Esophagus muscularis mucosa (tissue), 4 donors: ENCODE measurements around the gene FNIP2. TPM values are rescaled to one million over a fixed set of nuclear protein-coding genes. Genes with fewer than 3 reads are reported as not detected.

Experiments used
- DNase-seq: peaks from one replicate; pipeline ENCODE4 v3.0.0-alpha.2; 2017; ENCODE audit errors: extremely low spot score
- H3K27ac ChIP-seq, 4 donors: fragments of 200-600 bp; sonication (generic); replicated peaks in 1 of 4; 1 replicate in 3 of 4; 2 replicates in 1 of 4; pipeline ENCODE4 v1.5.1; 2016 to 2019; ENCODE audit warnings: mild to moderate bottlenecking in 1 of 4
- H3K27me3 ChIP-seq, 4 donors: fragments of 200-600 bp; sonication (generic); one replicate each; pipeline versions ENCODE4 v1.5.1 to v1.6.0; 2016 to 2019
- H3K36me3 ChIP-seq, 4 donors: fragments of 200-600 bp; sonication (generic); one replicate each; pipeline ENCODE4 v1.5.1; 2016 to 2019
- H3K4me1 ChIP-seq, 4 donors: fragments of 200-600 bp; sonication (generic); one replicate each; pipeline ENCODE4 v1.5.1; 2016 to 2019
- H3K4me3 ChIP-seq, 4 donors: fragments of 200-600 bp; sonication (generic); 1 replicate in 2 of 4; 2 replicates in 2 of 4; pipeline ENCODE4 v1.5.1; 2016 to 2019; ENCODE audit warnings: mild to moderate bottlenecking in 4 of 4, moderate library complexity in 1 of 4
- H3K9me3 ChIP-seq, 4 donors: fragments of 200-600 bp; sonication (generic); 1 replicate in 3 of 4; 2 replicates in 1 of 4; pipeline ENCODE4 v1.5.1; 2016 to 2019
- CTCF ChIP-seq, 3 experiments: fragments of 200-600 bp in 2 of 3; fragments of 450-650 bp in 1 of 3; sonication (generic) in 2 of 3; IDR thresholded peaks; one replicate each; pipeline ENCODE4 v1.5.1; 2017 to 2019; ENCODE audit warnings: antibody characterized with exemption in 3 of 3, mild to moderate bottlenecking in 2 of 3, moderate library complexity in 1 of 3
- EP300 ChIP-seq: sonication (generic); formaldehyde crosslinking; IDR thresholded peaks from one replicate; pipeline ENCODE4 v1.6.1; 2017; ENCODE audit warnings: antibody characterized with exemption
- POLR2A ChIP-seq: fragments of 450-650 bp; IDR thresholded peaks from one replicate; pipeline ENCODE4 v1.6.1; 2017; ENCODE audit warnings: antibody characterized with exemption, moderate library complexity, mild to moderate bottlenecking, low read depth
- POLR2AphosphoS5 ChIP-seq, 2 donors: sonication (generic); formaldehyde crosslinking; IDR thresholded peaks; one replicate each; pipeline ENCODE4 v1.6.1; 2017; ENCODE audit warnings: antibody characterized with exemption in 2 of 2
- WGBS: methylation state at CpG from one replicate; pipeline ENCODE4 v1.1.5; 2018; 5-methylcytosine and 5-hydroxymethylcytosine counted together
- intact Hi-C: fragments of 100-400 bp; cut with DNase I; formaldehyde crosslinking; loops from one replicate; pipeline ENCODE4 v1.15.1; 2023
- total RNA-seq, 4 donors: library from RNA; depleted of rRNA; stranded (reverse); fragments of >200 nt; gene quantifications; one replicate each; pipeline versions ENCODE4 v1.1.0 to v1.2.1, GENCODE V29; 2016

FNIP2 gene
- total RNA-seq, 4 donors from 2014 or later: 80.0 to 97.7 (median 87.4) TPM

- H3K27me3 ChIP-seq: no peaks in the 10 kb centered on the region
- H3K4me3 ChIP-seq: no peak overlapping the region
- peaks cover 47 to 79% (median 72%) of the 10 kb centered on the region in 4 donors for H3K4me1 ChIP-seq
- intact Hi-C loops: no loop called here
- WGBS: 88% methylated on average over 2 of the region's 2 CpGs
- H3K9me3 ChIP-seq: no peaks in the 10 kb centered on the region
- H3K36me3 ChIP-seq: no peaks in the 10 kb centered on the region
- TF ChIP-seq EP300: no peak
- no peak for TF ChIP-seq CTCF (IDR thresholded peaks at IDR 0.05)
- no peak for TF ChIP-seq POLR2A
- no peak for TF ChIP-seq POLR2AphosphoS5 (IDR thresholded peaks at IDR 0.05)
- H3K27ac ChIP-seq: no peak overlapping the region
- DNase-seq: no peak
These were observed 49.8 kb downstream of the FNIP2 start for GRCh38 chr4:158818560-158819140.

DNA sequence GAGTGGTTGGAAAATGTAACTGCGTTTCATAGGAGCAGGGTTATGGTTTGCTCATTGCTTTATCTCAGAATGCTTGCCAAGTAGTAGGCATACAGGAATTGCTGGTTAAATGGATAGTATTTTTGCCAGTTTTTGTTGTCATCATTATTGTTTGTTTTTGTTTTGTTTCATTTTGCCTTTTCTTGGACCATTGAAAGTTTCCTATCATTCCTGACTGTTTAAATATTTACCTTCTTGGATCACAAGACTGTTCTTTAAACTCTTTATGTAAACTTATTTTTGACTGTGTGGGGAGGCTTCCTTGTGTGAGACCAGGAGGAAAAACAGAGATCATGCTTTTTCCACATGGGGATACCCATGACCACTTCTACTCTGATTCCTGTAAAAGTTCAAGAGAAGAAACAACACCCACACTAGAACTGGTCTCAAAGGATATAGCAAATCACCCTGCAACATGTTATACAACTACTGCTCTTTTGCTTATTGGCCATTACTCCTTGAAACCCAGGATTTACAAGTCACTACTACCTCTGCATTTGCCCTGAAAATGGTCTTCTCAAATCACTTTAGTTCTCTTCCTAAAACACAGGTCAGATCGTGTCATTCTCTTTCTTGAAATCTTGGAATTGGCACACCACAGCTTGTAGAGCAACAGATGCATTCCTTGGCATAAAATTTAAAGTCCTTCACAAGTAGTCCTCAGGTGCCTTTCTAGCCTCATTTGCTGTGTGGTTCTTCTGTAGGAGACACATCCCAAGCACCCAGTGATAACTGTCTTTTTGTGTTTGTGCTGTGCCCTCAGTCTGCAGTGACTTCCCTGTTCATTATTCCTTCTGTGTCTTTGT, 51.3 kb downstream of the FNIP2 start:
- H3K4me1 ChIP-seq: peaks cover 54 to 79% (median 73%) of the 10 kb centered on the region in 4 donors
- DNase-seq: no peak
- 32% methylated on average over 2 of the region's 2 CpGs for WGBS
- no peak overlapping the region for H3K4me3 ChIP-seq
- intact Hi-C loops: loop anchor here (5.0 kb wide), 1 partner anchor 53 kb away; the partner anchor contains the start of gene FNIP2
- no peaks in the 10 kb centered on the region for H3K36me3 ChIP-seq
- H3K27ac ChIP-seq: peak overlapping the region in 2 of 4 donors; percentile 7 to 17
- no peaks in the 10 kb centered on the region for H3K9me3 ChIP-seq
- no peaks in the 10 kb centered on the region for H3K27me3 ChIP-seq
- no peak for TF ChIP-seq CTCF (IDR thresholded peaks at IDR 0.05)
- TF ChIP-seq EP300: no peak
- no peak for TF ChIP-seq POLR2A
- no peak for TF ChIP-seq POLR2AphosphoS5 (IDR thresholded peaks at IDR 0.05)

- Histone ChIP-seq H3K27ac (peak overlapping the region in 2 of 4 donors; percentile 5 to 17), H3K27me3 (no peaks in the 10 kb centered on the region), H3K4me3 (no peak overlapping the region), H3K4me1 (peaks cover 66 to 89% (median 83%) of the 10 kb centered on the region in 4 donors), H3K36me3 (no peaks in the 10 kb centered on the region), H3K9me3 (no peaks in the 10 kb centered on the region)
- 87% methylated on average over 4 of the region's 4 CpGs for WGBS
- TF ChIP-seq POLR2AphosphoS5 (IDR thresholded peaks at IDR 0.05): no peak
- no peak for TF ChIP-seq POLR2A
- TF ChIP-seq EP300: no peak
- TF ChIP-seq CTCF (IDR thresholded peaks at IDR 0.05): no peak
- no peak for DNase-seq
- intact Hi-C loops: loop anchor here (5.0 kb wide), 1 partner anchor 54 kb away; the partner anchor contains the start of gene FNIP2
These were observed 52.6 kb downstream of the FNIP2 start for GRCh38 chr4:158821228-158821971.

DNA sequence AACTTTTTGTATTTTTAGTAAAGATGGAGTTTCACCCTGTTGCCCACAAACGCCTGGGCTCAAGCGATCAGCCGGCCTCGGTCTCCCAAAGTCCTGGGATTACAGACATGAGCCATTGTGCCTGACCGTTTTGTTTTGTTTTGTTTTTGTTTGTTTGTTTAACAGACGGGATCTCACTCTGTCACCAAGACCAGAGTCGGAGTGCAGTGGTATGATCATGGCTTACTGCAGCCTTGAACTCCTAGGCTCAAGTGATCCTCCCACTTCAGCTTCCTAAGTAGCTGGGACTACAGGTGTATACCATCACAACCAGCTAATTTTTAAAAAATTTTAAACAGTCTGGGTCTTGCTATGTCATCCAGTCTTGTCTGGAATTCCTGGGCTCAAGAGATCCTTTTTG, 53.5 kb downstream of the FNIP2 start:
- DNase-seq: no peak
- Histone ChIP-seq H3K27ac (no peak overlapping the region), H3K4me3 (no peak overlapping the region), H3K9me3 (no peaks in the 10 kb centered on the region), H3K4me1 (peaks cover 76 to 94% (median 90%) of the 10 kb centered on the region in 4 donors), H3K36me3 (no peaks in the 10 kb centered on the region), H3K27me3 (no peaks in the 10 kb centered on the region)
- TF ChIP-seq EP300 (no peak), POLR2A (no peak), CTCF (IDR thresholded peaks at IDR 0.05) (no peak), POLR2AphosphoS5 (IDR thresholded peaks at IDR 0.05) (no peak)
- 87% methylated on average over 7 of the region's 7 CpGs for WGBS
- intact Hi-C loops: loop anchor here (5.0 kb wide), 1 partner anchor 55 kb away; the partner anchor contains the start of gene FNIP2
